Ovary (tissue), 3 donors: ENCODE data around the gene GRIK3.

Experiments used
- EP300 ChIP-seq: sonication (generic); formaldehyde crosslinking; IDR thresholded peaks from one replicate; pipeline ENCODE4 v1.6.1; 2017; ENCODE audit warnings: antibody characterized with exemption
- POLR2A ChIP-seq: fragments of 450-650 bp; IDR thresholded peaks from one replicate; pipeline ENCODE4 v1.6.1; 2017; ENCODE audit warnings: antibody characterized with exemption, mild to moderate bottlenecking, moderate library complexity
- TF ChIP-seq, protein P1 (sequence below), 3 donors: fragments of 450-650 bp in 2 of 3; fragments of 200-600 bp in 1 of 3; IDR thresholded peaks; one replicate each; pipeline versions ENCODE4 v1.5.1 to v1.8.0; 2016 to 2022; ENCODE audit warnings: antibody characterized with exemption in 3 of 3, mild to moderate bottlenecking in 1 of 3
- donor health status: DM: no; HTN: no; CAD: no.

DNA sequence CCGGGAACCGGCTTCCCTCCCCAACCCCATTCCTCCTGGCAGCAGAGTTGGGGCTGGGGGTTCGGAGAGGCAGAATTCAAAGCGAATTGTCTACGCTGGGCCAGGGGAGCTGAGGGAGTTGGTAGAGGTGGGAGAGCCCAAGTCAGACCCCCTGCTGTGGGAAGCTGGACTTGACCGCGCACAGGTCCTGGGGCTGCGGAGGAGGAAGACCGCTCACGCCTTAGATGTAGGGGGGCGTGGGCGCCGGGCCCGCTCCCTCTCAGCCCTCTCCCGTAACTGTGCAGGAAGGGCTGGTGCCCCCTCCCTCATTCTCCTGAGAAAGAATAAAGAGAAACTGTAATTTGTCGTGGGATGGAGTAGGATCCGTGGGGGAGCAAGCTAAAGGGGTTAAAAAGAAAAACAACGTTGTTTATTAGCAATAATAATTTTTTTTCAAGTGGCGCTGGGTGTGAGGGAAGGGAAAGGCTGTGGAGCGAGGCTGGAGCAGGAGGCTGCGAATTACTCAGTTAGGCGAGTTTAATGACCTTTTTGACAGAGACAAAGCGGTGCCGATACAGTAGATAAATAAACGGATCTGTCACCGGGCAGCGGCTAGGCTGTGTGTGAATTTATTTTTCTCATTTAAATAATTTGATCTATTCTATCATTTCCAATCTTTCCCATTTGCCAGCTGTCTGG, 838 bp upstream of the GRIK3 start:
- TF ChIP-seq, protein P1, sequence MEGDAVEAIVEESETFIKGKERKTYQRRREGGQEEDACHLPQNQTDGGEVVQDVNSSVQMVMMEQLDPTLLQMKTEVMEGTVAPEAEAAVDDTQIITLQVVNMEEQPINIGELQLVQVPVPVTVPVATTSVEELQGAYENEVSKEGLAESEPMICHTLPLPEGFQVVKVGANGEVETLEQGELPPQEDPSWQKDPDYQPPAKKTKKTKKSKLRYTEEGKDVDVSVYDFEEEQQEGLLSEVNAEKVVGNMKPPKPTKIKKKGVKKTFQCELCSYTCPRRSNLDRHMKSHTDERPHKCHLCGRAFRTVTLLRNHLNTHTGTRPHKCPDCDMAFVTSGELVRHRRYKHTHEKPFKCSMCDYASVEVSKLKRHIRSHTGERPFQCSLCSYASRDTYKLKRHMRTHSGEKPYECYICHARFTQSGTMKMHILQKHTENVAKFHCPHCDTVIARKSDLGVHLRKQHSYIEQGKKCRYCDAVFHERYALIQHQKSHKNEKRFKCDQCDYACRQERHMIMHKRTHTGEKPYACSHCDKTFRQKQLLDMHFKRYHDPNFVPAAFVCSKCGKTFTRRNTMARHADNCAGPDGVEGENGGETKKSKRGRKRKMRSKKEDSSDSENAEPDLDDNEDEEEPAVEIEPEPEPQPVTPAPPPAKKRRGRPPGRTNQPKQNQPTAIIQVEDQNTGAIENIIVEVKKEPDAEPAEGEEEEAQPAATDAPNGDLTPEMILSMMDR (IDR thresholded peaks at IDR 0.05), result no peak
- no peak for TF ChIP-seq POLR2A
- TF ChIP-seq EP300, result no peak
